22Rv1 (cell line): ENCODE data around the gene COIL.

Experiments used
- ZFX ChIP-seq: fragments of 450-650 bp; IDR thresholded peaks from 2 replicates; pipeline ENCODE4 v1.6.1; 2017; ENCODE audit warnings: antibody characterized with exemption, borderline replicate concordance
- TF ChIP-seq, protein P1 (sequence below): fragments of 450-650 bp; IDR thresholded peaks from 2 replicates; pipeline ENCODE4 v1.5.1; 2017; ENCODE audit warnings: mild to moderate bottlenecking

DNA sequence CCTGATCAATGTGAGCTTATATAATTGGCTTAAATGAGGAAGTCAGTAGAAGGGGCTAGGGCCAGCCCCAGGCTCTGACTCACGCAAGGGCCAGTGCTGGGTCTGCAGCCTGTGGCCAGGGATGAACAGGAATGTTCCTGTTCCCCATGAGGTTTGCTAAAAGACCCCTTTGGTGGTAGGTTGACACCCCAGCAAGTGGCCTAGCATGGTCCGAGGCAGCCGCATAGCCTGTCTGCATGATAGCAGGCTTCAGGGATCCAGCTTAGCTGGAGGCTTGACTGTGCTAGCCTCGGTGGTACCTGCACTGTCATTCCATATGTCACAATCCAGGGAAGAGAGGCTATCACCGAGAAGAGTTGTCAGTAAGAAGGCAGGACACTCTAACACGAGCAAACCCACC is 70.5 kb downstream of the COIL start:
- TF ChIP-seq, protein P1, sequence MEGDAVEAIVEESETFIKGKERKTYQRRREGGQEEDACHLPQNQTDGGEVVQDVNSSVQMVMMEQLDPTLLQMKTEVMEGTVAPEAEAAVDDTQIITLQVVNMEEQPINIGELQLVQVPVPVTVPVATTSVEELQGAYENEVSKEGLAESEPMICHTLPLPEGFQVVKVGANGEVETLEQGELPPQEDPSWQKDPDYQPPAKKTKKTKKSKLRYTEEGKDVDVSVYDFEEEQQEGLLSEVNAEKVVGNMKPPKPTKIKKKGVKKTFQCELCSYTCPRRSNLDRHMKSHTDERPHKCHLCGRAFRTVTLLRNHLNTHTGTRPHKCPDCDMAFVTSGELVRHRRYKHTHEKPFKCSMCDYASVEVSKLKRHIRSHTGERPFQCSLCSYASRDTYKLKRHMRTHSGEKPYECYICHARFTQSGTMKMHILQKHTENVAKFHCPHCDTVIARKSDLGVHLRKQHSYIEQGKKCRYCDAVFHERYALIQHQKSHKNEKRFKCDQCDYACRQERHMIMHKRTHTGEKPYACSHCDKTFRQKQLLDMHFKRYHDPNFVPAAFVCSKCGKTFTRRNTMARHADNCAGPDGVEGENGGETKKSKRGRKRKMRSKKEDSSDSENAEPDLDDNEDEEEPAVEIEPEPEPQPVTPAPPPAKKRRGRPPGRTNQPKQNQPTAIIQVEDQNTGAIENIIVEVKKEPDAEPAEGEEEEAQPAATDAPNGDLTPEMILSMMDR: no peak
- no peak for TF ChIP-seq ZFX
